ENCODE data around the gene GRM1.
"Not testable (repeated sequence)": the region's sequence is repeated elsewhere in the genome, so short reads cannot be mapped to it uniquely, and the experiment has no call there.

Gene GRM1

GRCh38 chr6:146267946-146268345 is 239.1 kb downstream of the GRM1 start:
- DNase-seq (ENCODE audit: low read depth in 2 of 3, low spot score in 2 of 3), result no peak

DNA sequence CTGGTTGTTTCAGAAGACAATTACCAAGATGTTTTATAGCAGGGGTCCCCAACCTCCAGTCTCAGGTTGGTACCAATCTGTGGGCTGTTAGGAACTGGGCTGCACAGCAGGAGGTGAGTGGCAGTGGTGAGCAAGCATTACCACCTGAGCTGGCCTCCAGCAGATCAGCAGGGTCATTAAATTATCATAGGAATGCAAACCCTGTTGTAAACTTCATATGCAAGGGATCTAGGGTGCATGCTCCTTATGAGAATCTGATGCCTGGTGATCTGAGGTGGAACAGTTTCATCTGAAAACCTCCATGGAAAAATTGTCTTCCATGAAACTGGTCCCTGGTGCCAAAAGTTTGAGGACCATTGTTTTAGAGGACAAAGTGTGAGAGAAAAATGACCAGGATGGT is 240.6 kb downstream of the GRM1 start:
- DNase-seq (ENCODE audit: low read depth in 2 of 3, low spot score in 2 of 3), result no peak

DNA sequence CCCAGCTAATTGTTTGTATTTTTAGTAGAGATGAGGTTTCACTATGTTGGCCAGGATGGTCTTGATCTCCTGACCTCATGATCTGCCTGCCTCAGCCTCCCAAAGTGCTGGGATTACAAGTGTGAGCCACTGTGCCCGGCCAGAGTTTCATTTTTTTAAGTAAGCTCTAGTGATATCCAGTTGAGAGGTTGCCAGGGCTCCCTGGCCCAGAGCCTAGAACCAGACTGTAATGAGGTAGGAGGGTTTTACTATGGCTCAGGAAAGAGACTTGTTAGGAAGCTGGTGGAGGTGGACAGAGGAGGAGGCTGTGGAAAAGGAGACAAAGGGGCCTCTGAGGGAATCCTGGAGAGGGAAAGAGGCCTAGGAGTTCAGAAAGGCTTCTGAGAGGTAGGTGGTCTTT is 242.3 kb downstream of the GRM1 start:
- not testable (repeated sequence) for DNase-seq (ENCODE audit: low read depth in 2 of 3, low spot score in 2 of 3)

- DNase-seq (ENCODE audit: low read depth in 2 of 3, low spot score in 2 of 3), result no peak
These were observed 244.6 kb downstream of the GRM1 start for GRCh38 chr6:146273490-146273889.

- DNase-seq (ENCODE audit: low read depth in 2 of 3, low spot score in 2 of 3), result no peak
These were observed 248.3 kb downstream of the GRM1 start for GRCh38 chr6:146277142-146277541.

- no peak for DNase-seq (ENCODE audit: low read depth in 2 of 3, low spot score in 2 of 3)
These were observed 252.9 kb downstream of the GRM1 start for GRCh38 chr6:146281651-146282362.

DNA sequence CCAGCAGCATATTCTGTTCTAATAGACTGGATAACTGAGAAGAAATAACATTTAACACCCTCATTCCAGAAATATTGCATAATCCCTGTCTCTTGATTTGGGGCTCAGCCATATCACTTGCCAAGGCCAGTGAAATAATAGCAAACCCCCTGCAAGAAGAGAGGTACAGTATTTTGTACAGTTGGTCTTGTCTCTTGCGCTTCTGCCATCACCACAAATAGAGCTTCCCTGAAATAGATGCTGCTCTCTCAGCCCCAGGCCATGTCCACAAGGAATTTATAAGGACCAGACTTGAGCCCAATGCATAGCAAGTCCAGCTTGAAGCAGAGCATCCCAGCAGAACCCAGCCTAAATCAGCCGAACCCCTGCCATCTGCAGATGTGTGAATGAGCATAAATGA is 254.0 kb downstream of the GRM1 start:
- no peak for DNase-seq (ENCODE audit: low read depth in 2 of 3, low spot score in 2 of 3)

DNA sequence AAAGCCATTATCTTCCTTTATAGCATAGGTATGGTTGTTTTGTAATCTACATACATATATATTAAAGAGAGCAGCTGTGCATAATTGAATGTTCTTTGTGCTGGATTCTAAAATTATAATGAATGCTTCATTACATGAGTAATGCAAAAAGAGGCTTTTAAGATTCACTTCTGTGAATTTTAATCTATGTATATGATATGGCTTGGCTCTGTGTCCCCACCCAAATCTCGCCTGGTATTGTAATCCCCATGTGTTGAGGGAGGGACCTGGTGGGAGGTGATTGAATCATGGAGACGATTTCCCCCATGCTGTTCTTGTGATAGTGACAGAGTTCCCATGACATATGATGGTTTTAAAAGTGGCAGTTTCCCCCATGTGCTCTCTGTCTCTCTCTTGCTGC is 255.4 kb downstream of the GRM1 start:
- no peak for DNase-seq (ENCODE audit: low read depth in 2 of 3, low spot score in 2 of 3)

DNA sequence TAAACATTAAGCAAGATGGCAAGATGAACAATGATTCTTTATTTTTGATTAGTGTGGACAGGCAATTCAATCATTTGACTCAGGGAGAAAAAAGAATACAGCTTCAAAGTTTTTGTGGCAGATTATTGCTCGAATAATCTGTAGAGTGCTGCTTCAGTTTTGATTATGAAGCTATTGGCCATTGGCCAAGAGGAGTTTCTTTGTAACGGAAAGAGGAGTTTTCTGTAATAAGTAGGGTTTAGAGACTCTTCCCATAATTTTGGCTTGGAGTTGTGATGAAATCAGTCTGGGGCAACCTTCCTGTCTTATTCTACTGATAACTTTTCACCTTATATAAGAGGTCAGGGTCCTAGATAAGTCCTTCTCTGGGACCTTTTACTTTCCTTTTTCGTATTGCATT is 258.1 kb downstream of the GRM1 start:
- no peak for DNase-seq (ENCODE audit: low read depth in 2 of 3, low spot score in 2 of 3)

DNA sequence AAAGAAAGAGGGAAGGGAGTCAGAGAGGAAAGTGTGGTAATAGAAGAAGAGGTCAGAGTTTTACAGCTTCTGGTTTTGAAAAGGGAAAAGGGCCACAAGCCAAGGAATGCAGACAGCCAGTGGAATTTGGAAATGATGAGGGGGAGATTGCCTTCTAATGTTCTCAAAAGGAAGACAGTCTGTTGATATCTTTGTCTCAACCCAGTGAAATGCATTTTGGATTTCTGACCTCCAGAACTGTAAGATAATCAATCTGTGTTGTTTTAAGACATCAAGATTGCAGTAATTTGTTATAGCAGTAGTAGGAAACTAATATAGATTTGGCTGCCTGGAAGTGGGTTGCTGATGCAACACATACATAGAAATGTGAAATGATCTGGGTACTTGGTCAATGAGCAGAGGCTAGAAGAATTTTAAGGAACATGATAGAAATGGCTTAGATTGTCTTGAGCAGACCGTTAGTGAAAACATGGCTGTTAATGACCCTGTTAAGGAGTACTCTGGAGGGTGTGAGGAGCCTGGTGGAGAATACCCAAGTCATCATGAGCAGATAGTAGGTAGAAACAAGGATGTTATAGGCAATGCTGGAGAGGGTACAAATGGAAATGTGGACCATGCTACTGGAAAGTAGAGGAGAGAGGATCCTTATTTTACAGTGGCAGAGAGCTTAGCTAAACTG is 259.0 kb downstream of the GRM1 start:
- DNase-seq (ENCODE audit: low read depth in 2 of 3, low spot score in 2 of 3), result no peak

DNA sequence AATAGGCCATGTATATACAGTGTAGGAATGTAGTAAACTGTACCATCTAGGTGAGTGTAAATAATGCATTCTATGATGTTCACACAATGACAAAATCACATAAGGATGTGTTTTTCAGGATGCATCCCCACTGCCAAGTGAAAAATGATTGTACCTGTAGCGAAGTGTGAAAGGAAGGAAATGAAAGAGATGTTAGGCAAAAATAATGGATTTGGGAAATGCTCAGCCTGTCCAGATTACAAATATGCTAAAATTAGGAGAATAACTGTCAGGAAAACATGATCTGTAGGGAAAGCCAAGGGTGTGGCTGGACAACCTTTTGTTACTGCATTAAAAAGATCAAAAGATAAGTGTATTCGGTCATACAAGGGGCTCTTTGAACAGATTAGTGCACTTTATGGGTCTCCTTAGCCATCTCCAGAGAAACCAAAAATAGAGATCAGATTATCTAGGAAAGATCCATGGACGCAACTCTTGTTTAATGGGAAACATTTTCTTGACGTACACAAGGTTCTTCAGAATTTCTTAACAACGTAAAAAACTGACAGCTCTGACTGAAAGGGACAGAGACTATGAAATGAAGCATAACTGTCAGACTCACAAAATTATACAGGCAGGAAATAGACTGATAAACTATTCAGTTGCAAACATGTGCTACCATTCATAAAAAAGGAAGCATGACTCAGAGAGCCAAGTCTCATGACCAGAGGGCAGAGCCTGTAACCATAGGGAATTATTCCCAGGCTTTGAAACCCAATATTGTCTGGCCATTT is 261.1 kb downstream of the GRM1 start:
- DNase-seq (ENCODE audit: low read depth in 2 of 3, low spot score in 2 of 3), result no peak

- no peak for DNase-seq (ENCODE audit: low read depth in 2 of 3, low spot score in 2 of 3)
These were observed 261.7 kb downstream of the GRM1 start for GRCh38 chr6:146290589-146290901.

GRCh38 chr6:146292506-146292905 is 263.6 kb downstream of the GRM1 start:
- no peak for DNase-seq (ENCODE audit: low read depth in 2 of 3, low spot score in 2 of 3)

GRCh38 chr6:146295695-146296094 is 266.8 kb downstream of the GRM1 start:
- no peak for DNase-seq (ENCODE audit: low read depth in 2 of 3, low spot score in 2 of 3)

- no peak for DNase-seq (ENCODE audit: low read depth in 2 of 3, low spot score in 2 of 3)
These were observed 269.0 kb downstream of the GRM1 start for GRCh38 chr6:146297815-146298214.

- DNase-seq (ENCODE audit: low read depth in 2 of 3, low spot score in 2 of 3), result no peak
These were observed 271.7 kb downstream of the GRM1 start for GRCh38 chr6:146300521-146300920.

DNA sequence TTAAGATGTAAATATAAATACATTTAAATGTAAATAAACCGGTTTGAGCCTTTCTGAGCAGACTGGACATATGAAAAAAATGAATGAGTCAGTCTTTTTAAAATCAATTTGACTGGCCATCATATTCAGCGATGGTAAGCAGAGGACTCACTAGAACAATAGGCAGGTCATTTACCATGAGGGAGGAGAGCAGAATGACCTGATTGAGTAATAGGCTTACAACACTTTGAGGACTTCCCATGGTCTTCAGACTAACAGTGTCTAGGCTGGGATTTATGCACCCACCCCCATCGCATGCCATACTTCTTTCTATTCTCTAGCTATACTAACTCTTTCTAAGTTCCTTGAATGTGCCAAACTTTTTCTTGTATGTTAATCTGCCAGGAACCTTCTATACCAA is 272.9 kb downstream of the GRM1 start:
- DNase-seq (ENCODE audit: low read depth in 2 of 3, low spot score in 2 of 3), result no peak

- no peak for DNase-seq (ENCODE audit: low read depth in 2 of 3, low spot score in 2 of 3)
These were observed 274.1 kb downstream of the GRM1 start for GRCh38 chr6:146302994-146303393.

GRCh38 chr6:146304181-146304580 is 275.3 kb downstream of the GRM1 start:
- no peak for DNase-seq (ENCODE audit: low read depth in 2 of 3, low spot score in 2 of 3)

DNA sequence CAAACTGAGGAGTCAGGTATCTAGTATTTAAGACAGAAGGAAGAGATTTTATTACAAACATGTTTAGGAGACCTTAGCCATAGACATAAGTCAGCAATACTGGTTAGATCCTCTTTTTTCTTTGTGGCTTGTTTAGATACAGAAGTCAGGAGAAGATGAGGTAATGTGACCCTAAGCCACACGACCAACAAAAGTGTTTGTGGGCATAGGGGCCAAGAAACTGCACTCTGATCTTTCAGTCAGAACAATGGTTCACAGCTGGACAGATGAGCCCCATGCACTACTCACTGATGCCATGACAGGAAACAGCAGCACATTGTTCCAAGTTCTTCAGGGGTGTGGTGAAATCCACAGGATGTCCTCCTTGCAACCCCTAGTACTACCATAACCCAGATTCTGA is 276.2 kb downstream of the GRM1 start:
- no peak for DNase-seq (ENCODE audit: low read depth in 2 of 3, low spot score in 2 of 3)

DNA sequence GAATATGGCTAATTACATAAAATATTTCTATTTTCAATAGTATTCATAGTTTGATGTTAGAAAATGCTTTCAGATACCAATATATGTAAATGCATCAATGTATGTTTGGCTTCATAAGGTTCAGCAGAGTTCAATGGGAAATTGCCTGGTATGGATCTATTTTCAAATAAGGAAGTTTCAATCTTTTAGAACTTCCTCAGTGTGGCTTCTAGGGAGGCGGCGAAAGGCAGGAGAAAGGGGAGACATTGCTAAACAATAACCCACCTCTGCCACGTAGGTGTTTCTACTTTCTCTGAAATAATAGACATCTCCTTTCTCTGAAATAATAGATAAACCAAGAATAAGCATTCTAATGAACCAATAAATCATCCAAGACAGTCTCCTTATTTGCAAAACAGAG is 277.1 kb downstream of the GRM1 start:
- DNase-seq (ENCODE audit: low read depth in 2 of 3, low spot score in 2 of 3), result no peak

DNA sequence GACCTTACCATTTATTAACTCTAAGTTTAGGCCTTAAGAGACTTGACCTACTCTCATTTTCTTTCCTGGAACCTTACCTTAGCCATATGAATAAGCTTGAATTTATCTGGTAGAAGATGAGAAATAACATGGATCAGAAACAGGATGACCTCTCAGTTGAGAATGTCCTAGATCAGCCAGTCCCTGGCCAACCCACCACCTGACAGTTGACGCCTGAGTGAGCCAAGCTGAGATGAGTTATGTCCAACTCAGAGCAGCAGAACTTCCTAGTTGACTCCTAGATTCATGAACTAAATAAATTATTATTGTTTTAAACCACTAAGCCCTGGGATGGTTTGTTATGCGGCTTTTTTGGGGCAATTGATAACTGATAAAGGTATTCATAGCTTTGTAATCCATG is 281.8 kb downstream of the GRM1 start:
- no peak for DNase-seq (ENCODE audit: low read depth in 2 of 3, low spot score in 2 of 3)
